GM18909 (cell line): ENCODE data around the gene CPVL.

Source experiments
- ATAC-seq: cut with Tn5 transposase; IDR thresholded peaks from one replicate; pipeline ENCODE4 v1.9.1; 2021; ENCODE audit warnings: mild to moderate bottlenecking; ENCODE audit not compliant: unreplicated experiment, poor library complexity

CPVL gene

DNA sequence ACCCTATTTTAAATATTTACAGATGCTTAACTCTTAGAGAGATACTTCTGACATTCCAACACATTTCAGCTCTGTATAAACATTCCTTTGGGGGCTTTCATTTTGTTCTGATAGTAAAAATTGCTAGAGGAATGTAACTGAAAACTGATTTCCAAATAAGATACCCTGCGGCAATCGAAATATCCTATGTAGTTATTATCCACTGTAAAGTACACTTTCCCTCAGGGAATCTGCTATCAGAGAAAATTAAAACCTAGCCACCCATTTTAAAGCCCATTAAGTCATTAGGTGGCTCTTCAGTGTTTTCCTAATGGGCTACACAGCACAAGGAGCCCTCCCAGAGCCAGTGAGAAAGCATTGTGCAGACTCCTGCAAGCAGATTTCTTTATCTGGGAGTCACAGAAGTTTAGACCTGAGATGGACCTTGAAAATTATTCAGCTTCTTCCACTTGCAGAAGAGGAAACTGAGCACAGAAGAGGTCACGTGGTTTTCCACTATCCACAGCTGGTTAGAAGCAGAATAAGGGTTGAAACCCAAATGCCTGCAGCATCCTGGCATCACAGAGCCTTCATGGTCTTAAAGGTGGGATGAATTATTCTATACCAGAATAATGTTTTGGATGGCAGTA is 12.6 kb upstream of the CPVL start:
- no peak for ATAC-seq

DNA sequence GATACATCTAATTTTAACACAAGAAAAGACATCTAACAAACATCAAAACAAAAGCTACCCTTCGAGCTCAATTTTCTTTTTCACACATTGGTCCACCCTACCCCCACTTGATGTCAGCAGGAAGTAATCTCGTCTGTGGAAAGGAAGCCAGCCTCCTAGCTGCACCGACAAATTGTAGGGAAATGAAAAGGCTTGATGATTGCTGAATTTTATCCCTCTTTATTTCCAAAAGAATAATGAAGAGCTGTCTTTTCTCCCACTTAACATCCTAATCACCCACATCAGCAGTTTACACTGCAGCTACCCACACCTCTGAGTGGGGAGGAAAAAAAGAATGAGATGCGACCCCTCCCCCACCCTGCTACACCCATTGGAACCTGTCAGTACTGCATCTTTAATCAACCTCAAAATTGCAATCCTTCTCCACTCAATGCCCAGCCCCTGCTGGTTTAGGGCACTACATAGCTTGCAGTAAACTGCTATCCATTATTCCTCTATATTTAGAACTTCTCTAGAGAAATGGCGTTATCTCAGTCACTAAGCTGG is 10.6 kb upstream of the CPVL start:
- no peak for ATAC-seq

DNA sequence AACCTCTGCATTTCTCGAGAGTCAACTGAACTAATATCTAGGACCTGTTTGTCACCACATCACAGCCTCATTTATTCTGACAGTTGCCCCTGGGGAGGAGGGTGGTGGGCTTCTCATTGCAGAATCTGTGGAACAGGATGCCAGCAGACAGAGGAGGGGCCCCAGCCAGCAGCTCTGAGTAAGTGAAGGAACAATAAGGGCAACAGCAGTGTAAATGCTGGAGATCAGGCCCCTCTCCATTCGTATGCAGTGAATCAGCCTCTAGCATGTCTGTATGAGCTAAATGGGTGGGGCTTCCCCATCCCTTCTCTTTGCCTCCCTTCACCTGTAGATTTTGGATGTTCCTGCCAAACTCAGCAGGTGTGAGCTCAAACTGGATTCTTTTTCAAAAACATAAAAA is 7.7 kb upstream of the CPVL start:
- ATAC-seq, result no peak

- no peak for ATAC-seq
Measured at GRCh38 chr7:29150856-29151255, 4.5 kb upstream of the CPVL start.

- no peak for ATAC-seq
Measured at GRCh38 chr7:29149036-29149435, 2.7 kb upstream of the CPVL start.

DNA sequence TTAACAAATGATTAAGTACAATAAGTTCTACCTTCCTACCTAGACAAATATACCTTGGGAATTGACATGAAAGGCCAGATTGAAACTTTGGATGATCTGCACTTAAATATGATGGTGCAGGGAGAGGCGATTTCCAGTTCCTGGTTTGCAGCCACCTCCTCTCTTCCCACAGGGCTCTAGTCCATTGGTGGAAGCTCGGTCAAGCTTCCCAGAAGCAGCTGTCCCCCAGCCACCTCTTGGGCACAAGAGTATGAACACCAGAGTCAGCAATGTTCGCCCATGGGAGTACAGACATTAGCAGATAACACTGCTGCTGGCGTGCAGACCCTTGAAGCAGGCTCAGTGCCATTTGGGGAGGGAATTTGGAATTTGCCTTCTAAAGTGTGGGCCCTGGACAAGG is 1.5 kb upstream of the CPVL start:
- ATAC-seq, result no peak

DNA sequence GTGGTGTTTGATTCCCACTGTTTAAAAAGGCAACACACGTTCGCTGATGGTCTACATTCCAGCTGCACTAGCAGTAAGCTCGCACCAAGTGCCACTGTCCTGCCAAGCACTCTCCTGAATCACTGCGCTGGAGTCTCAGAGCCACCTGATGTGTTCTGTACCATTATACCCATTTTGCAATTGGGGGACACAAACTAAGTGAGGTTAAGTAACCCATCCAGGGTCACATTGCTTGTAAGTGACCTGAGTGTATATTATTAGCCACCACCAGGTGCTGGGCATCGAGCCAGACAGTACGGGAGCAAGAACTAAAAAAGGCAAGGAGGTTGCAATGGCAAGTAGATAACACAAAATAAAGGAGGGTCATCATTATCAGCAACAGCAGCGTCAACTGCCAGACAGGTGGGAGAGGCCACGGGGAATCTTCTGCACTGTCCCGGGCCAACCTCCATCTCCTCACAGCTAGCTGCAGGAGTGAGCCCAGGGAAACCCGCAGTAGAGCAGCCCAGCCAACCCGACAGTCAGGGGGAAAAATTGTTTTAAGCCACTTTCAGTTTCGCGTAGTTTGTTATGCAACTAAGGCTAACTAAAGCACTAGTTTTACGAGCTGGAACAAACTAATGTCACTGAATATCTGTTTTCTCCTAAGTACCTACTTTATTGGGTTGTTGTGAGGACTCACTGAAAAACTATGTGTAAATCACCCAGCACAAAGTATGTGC is 712 bp upstream of the CPVL start:
- no peak for ATAC-seq

- ATAC-seq, result no peak
Measured at GRCh38 chr7:29145553-29146056, 732 bp downstream of the CPVL start.

DNA sequence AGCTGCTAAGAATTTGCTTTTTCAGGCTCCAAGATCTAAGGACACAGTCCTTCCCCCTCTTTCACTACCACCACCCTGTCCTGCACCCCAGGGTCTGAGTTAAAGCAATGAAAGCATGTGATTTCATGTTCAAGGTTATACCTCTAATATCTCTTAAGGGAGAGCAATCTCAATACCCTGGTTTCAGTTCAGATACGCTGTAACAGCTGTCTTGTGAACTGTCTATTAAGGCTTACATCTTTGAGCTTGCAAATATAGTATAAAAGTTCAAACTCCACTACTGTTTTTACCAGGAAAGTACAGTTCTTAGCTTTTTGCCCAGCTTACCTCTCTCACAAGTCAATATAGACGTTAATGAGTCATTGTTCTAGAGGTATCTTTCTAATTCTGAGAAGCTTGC is 2.6 kb downstream of the CPVL start:
- no peak for ATAC-seq

DNA sequence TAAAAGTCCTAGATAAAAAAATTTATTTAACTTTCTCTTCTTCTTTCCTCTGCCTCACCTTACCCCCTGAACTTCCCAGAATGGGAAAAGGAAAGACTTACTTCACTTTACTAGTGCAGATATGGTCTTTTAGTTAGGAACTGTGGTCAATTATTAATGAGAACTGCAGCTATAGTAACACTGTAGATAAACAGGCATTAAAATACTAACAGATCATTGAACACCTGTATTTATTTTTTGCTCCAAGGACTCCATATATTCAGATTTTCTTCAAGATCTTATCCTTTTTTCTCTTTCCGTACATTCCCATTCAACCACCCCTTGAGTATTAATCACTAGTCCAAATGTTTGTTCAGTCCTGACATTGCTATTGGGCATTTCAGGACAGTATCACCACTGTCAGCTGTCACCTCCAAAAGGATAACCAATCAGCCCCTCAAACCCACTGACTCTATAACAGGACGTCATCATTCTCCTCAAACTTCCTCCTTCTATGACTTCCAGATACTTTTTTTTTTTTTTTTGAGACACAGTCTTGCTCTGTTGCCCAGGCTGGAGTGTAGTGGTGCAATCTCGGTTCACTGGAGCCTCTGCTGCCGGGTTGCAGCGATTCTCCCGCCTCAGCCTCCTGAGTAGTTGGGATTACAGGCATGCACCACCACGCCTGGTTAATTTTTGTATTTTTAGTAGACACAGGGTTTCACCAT is 4.2 kb downstream of the CPVL start:
- ATAC-seq, result no peak

- ATAC-seq, result no peak
Measured at GRCh38 chr7:29140873-29141468, 5.4 kb downstream of the CPVL start.

DNA sequence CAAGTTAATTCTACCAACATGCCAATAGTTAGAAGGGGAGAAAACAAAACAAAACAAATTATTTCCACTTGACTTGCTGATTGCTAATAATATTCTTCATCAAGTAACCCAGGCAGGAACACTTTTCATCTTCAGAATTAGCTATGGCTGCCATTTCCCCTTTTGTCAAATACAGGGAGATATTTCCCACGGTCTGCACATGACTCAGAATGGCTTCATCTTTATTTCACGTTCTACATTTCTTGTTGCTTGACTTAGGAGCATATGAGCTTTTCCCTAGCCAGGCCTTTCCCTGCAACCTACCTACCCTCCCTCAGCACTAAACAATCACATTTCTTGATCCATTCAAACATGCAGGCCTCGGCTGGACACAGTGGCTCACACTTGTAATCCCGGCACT is 6.5 kb downstream of the CPVL start:
- ATAC-seq, result no peak

DNA sequence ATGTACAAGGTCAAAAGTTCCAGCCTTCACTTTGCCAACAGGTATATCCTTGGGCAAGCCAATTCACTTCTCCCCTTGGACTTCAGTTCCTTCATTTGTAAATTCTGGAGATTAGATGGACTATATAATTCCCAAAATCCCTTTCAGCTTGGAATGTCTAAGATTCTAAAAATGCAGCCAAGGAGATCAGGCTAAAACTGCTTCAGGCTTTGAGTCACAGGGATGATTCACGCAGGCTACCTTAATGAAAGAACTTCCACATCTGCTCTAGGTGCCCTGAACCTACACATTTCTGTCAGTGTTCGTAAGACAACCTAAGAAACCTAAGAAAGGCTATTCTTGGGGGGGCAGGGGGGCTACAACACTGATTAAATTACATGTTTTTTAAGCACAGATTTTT is 7.1 kb downstream of the CPVL start:
- no peak for ATAC-seq

DNA sequence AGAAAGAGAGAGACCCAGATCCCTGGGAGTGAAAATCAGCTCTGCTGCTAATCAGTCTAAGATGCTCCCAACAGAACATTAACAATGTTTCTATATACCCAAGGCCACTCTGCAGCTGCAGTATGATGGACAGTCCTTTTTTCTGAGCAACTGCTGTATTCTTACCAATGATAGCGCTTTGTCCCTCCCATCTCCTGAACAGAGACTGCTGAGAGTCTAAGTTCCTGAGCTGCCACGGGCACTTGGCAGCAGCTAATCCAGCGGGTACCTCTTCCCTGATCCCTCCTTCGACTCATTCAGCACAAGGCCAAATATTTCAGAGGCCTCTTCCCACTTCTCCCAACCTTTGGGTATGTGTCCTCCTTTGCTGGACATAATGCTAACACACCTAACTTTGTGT is 7.7 kb downstream of the CPVL start:
- ATAC-seq, result no peak

DNA sequence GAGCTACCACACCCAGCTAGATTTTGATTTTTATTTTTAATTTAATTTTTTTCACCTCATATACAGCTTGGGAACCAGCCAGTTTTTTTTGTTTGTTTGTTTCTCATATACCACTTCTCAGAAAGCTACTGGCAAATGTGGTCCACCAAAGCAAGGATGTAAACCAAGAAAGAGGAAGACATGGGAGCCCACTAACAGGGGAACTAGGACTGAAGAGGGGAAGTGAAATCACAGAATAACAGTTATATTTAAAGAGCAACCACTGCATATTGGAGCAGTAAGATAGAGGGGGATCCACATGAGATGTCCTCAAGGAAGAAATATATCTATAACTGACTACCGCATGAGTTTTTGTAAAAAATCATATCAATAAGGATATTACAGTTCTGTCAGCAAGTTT is 10.5 kb downstream of the CPVL start:
- no peak for ATAC-seq

DNA sequence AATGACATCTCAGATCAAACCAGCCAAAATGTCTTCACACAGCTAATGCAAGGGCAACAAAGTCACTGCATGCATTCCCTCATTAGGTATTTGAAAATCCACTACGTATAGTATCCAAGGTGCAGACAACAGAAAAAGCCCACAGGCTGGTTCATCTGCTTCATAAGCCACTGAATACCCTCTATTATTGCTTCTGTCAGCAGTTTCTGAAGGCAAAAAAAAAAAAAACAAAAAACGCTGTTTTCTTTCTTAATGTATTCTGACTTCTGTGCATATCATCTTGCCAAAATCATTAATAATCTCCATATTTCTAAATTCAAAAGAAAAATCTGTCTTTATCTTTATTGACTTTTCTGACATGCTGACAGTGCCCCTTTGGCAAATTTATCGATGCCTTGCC is 13.4 kb downstream of the CPVL start:
- no peak for ATAC-seq

DNA sequence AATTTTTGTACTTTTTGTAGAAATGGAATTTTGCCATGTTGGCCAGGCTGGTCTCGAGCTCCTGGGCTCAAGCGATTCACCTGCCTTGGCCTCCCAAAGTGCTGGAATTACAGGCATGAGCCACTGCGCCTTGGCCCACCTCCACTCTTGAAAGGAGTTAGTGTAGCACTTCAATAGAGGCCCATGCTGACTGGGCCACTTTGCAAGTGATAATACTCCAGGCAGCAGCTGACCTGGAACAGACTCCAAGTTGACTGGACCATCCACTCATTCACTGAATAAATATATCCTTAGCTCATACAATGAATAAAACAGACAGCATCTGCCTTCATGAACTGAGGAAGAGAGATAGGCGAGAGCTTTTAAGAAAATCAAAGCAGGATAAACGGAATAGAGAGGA is 14.7 kb downstream of the CPVL start:
- ATAC-seq, result no peak

- ATAC-seq, result no peak
Measured at GRCh38 chr7:29130096-29130495, 16.2 kb downstream of the CPVL start.

DNA sequence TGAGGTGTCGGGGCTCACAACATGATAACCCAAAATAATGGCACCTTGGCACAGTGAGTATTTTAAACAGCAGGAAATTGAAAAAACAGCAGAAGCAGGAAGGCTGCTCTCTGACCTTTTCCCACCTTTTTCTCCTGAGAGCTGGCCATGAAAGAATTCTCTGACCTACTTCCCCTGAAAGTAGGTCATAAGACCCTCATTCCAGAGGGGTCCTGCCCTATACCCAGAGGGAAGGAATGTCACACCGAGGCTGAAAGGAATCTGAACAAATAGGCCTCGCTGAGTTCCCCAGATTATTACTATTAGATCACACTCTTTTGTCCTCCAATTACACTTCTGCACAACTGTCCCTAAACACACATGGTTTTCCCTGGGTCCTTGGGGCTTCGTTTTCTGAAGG is 18.8 kb downstream of the CPVL start:
- no peak for ATAC-seq

DNA sequence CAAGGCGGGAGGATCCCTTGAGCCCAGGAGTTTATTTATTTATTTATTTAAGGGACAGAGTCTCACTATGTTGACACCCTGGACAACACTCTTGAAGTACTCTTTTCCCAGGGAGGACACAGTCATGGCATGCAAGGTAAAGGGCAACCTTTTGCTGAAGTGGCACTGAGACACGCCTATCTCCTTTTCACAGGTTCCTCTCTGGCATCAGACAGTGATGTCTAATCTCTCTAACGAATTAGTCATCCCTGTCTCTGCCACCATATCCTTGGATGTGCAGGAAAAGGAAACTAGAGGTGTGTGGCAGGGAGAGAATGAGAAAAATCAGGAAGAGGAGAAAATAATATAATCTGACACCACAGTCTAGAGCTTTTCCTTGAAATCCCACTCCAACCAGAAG is 19.5 kb downstream of the CPVL start:
- no peak for ATAC-seq

DNA sequence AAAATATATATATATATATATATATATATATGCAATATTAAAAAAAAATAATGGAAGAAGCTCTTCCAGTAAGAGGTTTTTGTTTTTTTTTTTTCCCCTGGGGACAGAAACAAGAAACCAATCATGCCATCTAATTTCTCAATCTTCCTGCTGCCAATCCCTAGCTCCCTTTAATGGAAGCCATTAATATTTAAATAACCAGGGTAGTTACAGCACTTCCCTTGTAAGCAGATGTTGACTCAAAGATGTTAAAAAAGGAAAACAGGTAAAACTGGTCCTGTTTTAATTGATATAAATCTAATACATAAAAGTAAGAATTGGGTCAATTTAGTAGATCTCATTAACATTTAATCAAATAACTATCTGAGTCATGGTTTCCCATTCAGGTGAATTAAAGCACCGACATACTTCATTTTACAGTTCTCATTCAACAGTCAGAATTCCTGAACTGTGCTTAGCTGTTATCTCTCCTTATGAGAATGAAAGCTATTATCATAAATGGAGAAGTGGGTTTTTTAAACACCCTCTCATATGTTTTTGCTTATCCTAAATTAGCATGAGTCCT is 22.6 kb downstream of the CPVL start:
- ATAC-seq, result no peak
